HepG2 (cell line): ENCODE measurements around the gene JAK1.

Experiments
- CTCF ChIP-seq: sonication (generic); formaldehyde crosslinking; IDR thresholded peaks from 2 replicates; pipeline ENCODE4 v1.5.0; 2020; ENCODE audit warnings: mild to moderate bottlenecking, missing genetic modification reagents, moderate library complexity
- MYC ChIP-seq: sonication (generic); formaldehyde crosslinking; IDR thresholded peaks from 2 replicates; pipeline ENCODE4 v1.9.0; 2021; ENCODE audit warnings: missing genetic modification reagents, borderline replicate concordance
- SNAI1 ChIP-seq: sonication (generic); formaldehyde crosslinking; IDR thresholded peaks from 2 replicates; pipeline ENCODE4 v1.5.0; 2020; ENCODE audit warnings: mild to moderate bottlenecking, missing genetic modification reagents, borderline replicate concordance

- TF ChIP-seq SNAI1: no peak
- TF ChIP-seq CTCF (CRISPR knock-in tag): no peak
- TF ChIP-seq MYC: no peak
Measured at GRCh38 chr1:64922336-64922735, 44.0 kb downstream of the JAK1 start.
